Small intestine (tissue), 7 donors: ENCODE measurements around the gene RAB23. TPM values are rescaled to one million over a fixed set of nuclear protein-coding genes. Genes with fewer than 3 reads are reported as not detected.
"Not testable (repeated sequence)": the region's sequence is repeated elsewhere in the genome, so short reads cannot be mapped to it uniquely, and the experiment has no call there.

Experiments used
- DNase-seq, 2 donors: peaks; one replicate each; pipeline versions ENCODE4 v3.0.0 to v3.0.0-alpha.2; 2013
- FAIRE-seq: peaks from 2 replicates; lab custom pipeline; 2012; peaks lifted over from hg19 to GRCh38; lab: Jason Lieb, UNC
- H3K27ac ChIP-seq, 3 donors: one replicate each; pipeline ENCODE4 v1.5.1; 2013; ENCODE audit warnings: low read length in 2 of 3, mild to moderate bottlenecking in 2 of 3, control low read depth in 1 of 3, inconsistent platforms in 1 of 3, low read depth in 1 of 3, moderate library complexity in 1 of 3
- H3K27me3 ChIP-seq, 3 donors: one replicate each; pipeline ENCODE4 v1.6.1; 2013; ENCODE audit warnings: low read length in 3 of 3, inconsistent platforms in 1 of 3; ENCODE audit not compliant: control insufficient read depth in 3 of 3, insufficient read depth in 3 of 3
- H3K36me3 ChIP-seq, 3 donors: one replicate each; pipeline ENCODE4 v1.6.1; 2013; ENCODE audit warnings: low read length in 3 of 3, inconsistent platforms in 1 of 3, low read depth in 1 of 3, mild to moderate bottlenecking in 1 of 3, moderate library complexity in 1 of 3; ENCODE audit not compliant: control insufficient read depth in 3 of 3, insufficient read depth in 2 of 3
- H3K4me1 ChIP-seq, 3 donors: one replicate each; pipeline ENCODE4 v1.6.1; 2013; ENCODE audit warnings: low read length in 2 of 3, inconsistent platforms in 1 of 3, low read depth in 1 of 3, mild to moderate bottlenecking in 1 of 3, moderate library complexity in 1 of 3; ENCODE audit not compliant: control insufficient read depth in 3 of 3, insufficient read depth in 2 of 3
- H3K4me3 ChIP-seq, 3 donors: one replicate each; pipeline ENCODE4 v1.5.1; 2013; ENCODE audit warnings: low read length in 3 of 3, control low read depth in 1 of 3, inconsistent platforms in 1 of 3, low read depth in 1 of 3, mild to moderate bottlenecking in 1 of 3, moderate library complexity in 1 of 3
- H3K9me3 ChIP-seq, 2 donors: one replicate each; pipeline ENCODE4 v1.6.1; 2013; ENCODE audit warnings: low read depth in 1 of 2, low read length in 1 of 2; ENCODE audit not compliant: control insufficient read depth in 2 of 2, insufficient read depth in 1 of 2
- WGBS, 3 donors: extraction: QIAGEN DNeasy Blood & Tissue Kit; methylation state at CpG; one replicate each; pipeline ENCODE4 v1.1.7; 2013; 5-methylcytosine and 5-hydroxymethylcytosine counted together
- polyA plus RNA-seq, 4 donors: library from polyadenylated mRNA; stranded (reverse) in 3 of 4; unstranded in 1 of 4; fragments of 200-250 nt in 3 of 4; fragments of 120-200 nt in 1 of 4; gene quantifications; one replicate each; pipeline versions ENCODE4 v1.2.1 to v1.2.3, GENCODE V29; 2013
- donor health status: healthy with polysubstance abuse.
- donor health status: control.
- donor health status: control.
- donor health status: Bipolar disorder and iron deficiency.
- donor health status: healthy.

RAB23 gene
- polyA plus RNA-seq, 4 donors, result 0.45 to 7.7 (median 2.9) TPM

GRCh38 chr6:57250348-57250747 is 28.2 kb upstream of the RAB23 start:
- Histone ChIP-seq H3K27me3 (no peaks in the 10 kb centered on the region), H3K4me3 (no peak overlapping the region), H3K4me1 (no peaks in the 10 kb centered on the region), H3K36me3 (no peaks in the 10 kb centered on the region), H3K27ac (no peak overlapping the region), H3K9me3 (no peaks in the 10 kb centered on the region)
- no peak for DNase-seq
- WGBS, 3 donors, result 84 to 88% (median 86%) methylated on average over 4 of the region's 4 CpGs
- no peak for FAIRE-seq

GRCh38 chr6:57248311-57248895 is 26.3 kb upstream of the RAB23 start:
- Histone ChIP-seq H3K4me3 (no peak overlapping the region), H3K27me3 (no peaks in the 10 kb centered on the region), H3K9me3 (no peaks in the 10 kb centered on the region), H3K4me1 (no peaks in the 10 kb centered on the region), H3K27ac (no peak overlapping the region), H3K36me3 (no peaks in the 10 kb centered on the region)
- WGBS, 3 donors, result 62 to 83% (median 71%) methylated on average over 2 of the region's 2 CpGs
- no peak for FAIRE-seq
- DNase-seq, result no peak

GRCh38 chr6:57247603-57248002 is 25.5 kb upstream of the RAB23 start:
- H3K27ac ChIP-seq, result no peak overlapping the region
- no peaks in the 10 kb centered on the region for H3K9me3 ChIP-seq
- H3K36me3 ChIP-seq, result no peaks in the 10 kb centered on the region
- DNase-seq (no peak), FAIRE-seq (no peak)
- H3K27me3 ChIP-seq, result no peaks in the 10 kb centered on the region
- no peaks in the 10 kb centered on the region for H3K4me1 ChIP-seq
- no peak overlapping the region for H3K4me3 ChIP-seq

GRCh38 chr6:57246307-57246706 is 24.2 kb upstream of the RAB23 start:
- Histone ChIP-seq H3K27ac (no peak overlapping the region), H3K4me1 (no peaks in the 10 kb centered on the region), H3K9me3 (no peaks in the 10 kb centered on the region), H3K27me3 (no peaks in the 10 kb centered on the region), H3K36me3 (no peaks in the 10 kb centered on the region), H3K4me3 (no peak overlapping the region)
- WGBS, 3 donors, result 80 to 89% (median 88%) methylated on average over 6 of the region's 6 CpGs
- FAIRE-seq, result no peak
- no peak for DNase-seq

GRCh38 chr6:57243954-57244353 is 21.8 kb upstream of the RAB23 start:
- H3K27ac ChIP-seq, result no peak overlapping the region
- H3K36me3 ChIP-seq, result no peaks in the 10 kb centered on the region
- WGBS, 3 donors, result 78 to 92% (median 83%) methylated on average over 7 of the region's 7 CpGs
- DNase-seq (no peak), FAIRE-seq (no peak)
- no peaks in the 10 kb centered on the region for H3K27me3 ChIP-seq
- no peak overlapping the region for H3K4me3 ChIP-seq
- H3K9me3 ChIP-seq, result no peaks in the 10 kb centered on the region
- no peaks in the 10 kb centered on the region for H3K4me1 ChIP-seq

GRCh38 chr6:57243526-57243925 is 21.4 kb upstream of the RAB23 start:
- not testable (repeated sequence) for H3K27me3 ChIP-seq, H3K9me3 ChIP-seq, H3K4me1 ChIP-seq, H3K4me3 ChIP-seq, H3K27ac ChIP-seq, H3K36me3 ChIP-seq, FAIRE-seq, DNase-seq
- 94 to 96% (median 95%) methylated on average over 13 of the region's 13 CpGs for WGBS, 3 donors

- Histone ChIP-seq H3K27ac (no peak overlapping the region), H3K27me3 (no peaks in the 10 kb centered on the region)
- FAIRE-seq, result no peak
Measured at GRCh38 chr6:57242505-57242904, 20.4 kb upstream of the RAB23 start.

GRCh38 chr6:57226221-57226620 is 4.1 kb upstream of the RAB23 start:
- FAIRE-seq (no peak), DNase-seq (no peak)
- no peaks in the 10 kb centered on the region for H3K9me3 ChIP-seq
- no peaks in the 10 kb centered on the region for H3K27me3 ChIP-seq
- H3K36me3 ChIP-seq, result no peaks in the 10 kb centered on the region
- no peak overlapping the region for H3K27ac ChIP-seq
- peaks cover 0 to 2% (median 0%) of the 10 kb centered on the region in 3 donors for H3K4me1 ChIP-seq
- no peak overlapping the region for H3K4me3 ChIP-seq
- WGBS, 3 donors, result 70 to 79% (median 79%) methylated on average over 2 of the region's 2 CpGs

More at GRCh38 chr6:57242505-57242904, 20.4 kb upstream of the RAB23 start:
- Histone ChIP-seq H3K4me1 (no peaks in the 10 kb centered on the region), H3K36me3 (no peaks in the 10 kb centered on the region), H3K9me3 (no peaks in the 10 kb centered on the region), H3K4me3 (no peak overlapping the region)
- 8 to 30% (median 11%) methylated on average over 2 of the region's 2 CpGs for WGBS, 3 donors
- DNase-seq, result no peak
